ENCODE measurements around the gene NABP2.

NABP2 gene

GRCh38 chr12:56234746-56235436 lies 10.7 kb downstream of the NABP2 start:
- H3K27ac ChIP-seq: no peak overlapping the region
- no peak for TF ChIP-seq CTCF (IDR thresholded peaks at IDR 0.05)
- no peaks in the 10 kb centered on the region for H3K4me1 ChIP-seq

GRCh38 chr12:56236091-56236490 lies 11.9 kb downstream of the NABP2 start:
- H2AFZ ChIP-seq: no peak overlapping the region
- H3K9me3 ChIP-seq (ENCODE audit: control insufficient read depth, low read length): no peaks in the 10 kb centered on the region
- H3K27me3 ChIP-seq (ENCODE audit: control insufficient read depth, insufficient read depth, low read length): no peaks in the 10 kb centered on the region
- no peak overlapping the region for H3K9ac ChIP-seq
- H3K36me3 ChIP-seq (ENCODE audit: control insufficient read depth, insufficient read depth, low read length): no peaks in the 10 kb centered on the region
- no peak overlapping the region for H3K27ac ChIP-seq
- no peak overlapping the region for H3K4me3 ChIP-seq (ENCODE audit: low read depth, low read length)
- no peak overlapping the region for H3K4me2 ChIP-seq (ENCODE audit: low read length)
- H3K79me2 ChIP-seq: no peaks in the 10 kb centered on the region
- TF ChIP-seq CTCF (IDR thresholded peaks at IDR 0.05): no peak
- no peaks in the 10 kb centered on the region for H3K4me1 ChIP-seq

More at GRCh38 chr12:56234746-56235436, 10.7 kb downstream of the NABP2 start:
- H3K79me2 ChIP-seq: no peaks in the 10 kb centered on the region
- H2AFZ ChIP-seq: no peak overlapping the region
- no peak overlapping the region for H3K4me2 ChIP-seq (ENCODE audit: low read length)
- H3K9ac ChIP-seq: no peak overlapping the region
- no peaks in the 10 kb centered on the region for H3K9me3 ChIP-seq (ENCODE audit: control insufficient read depth, low read length)
- H3K4me3 ChIP-seq (ENCODE audit: low read depth, low read length): no peak overlapping the region
- H3K27me3 ChIP-seq (ENCODE audit: control insufficient read depth, insufficient read depth, low read length): no peaks in the 10 kb centered on the region
- no peaks in the 10 kb centered on the region for H3K36me3 ChIP-seq (ENCODE audit: control insufficient read depth, insufficient read depth, low read length)

GRCh38 chr12:56236985-56237384 lies 12.8 kb downstream of the NABP2 start:
- no peaks in the 10 kb centered on the region for H3K4me1 ChIP-seq
- no peaks in the 10 kb centered on the region for H3K79me2 ChIP-seq
- no peaks in the 10 kb centered on the region for H3K36me3 ChIP-seq (ENCODE audit: control insufficient read depth, insufficient read depth, low read length)
- no peaks in the 10 kb centered on the region for H3K27me3 ChIP-seq (ENCODE audit: control insufficient read depth, insufficient read depth, low read length)
- no peak overlapping the region for H3K27ac ChIP-seq
- no peak for TF ChIP-seq CTCF (IDR thresholded peaks at IDR 0.05)
- H3K4me2 ChIP-seq (ENCODE audit: low read length): no peak overlapping the region
- no peak overlapping the region for H3K4me3 ChIP-seq (ENCODE audit: low read depth, low read length)
- no peak overlapping the region for H3K9ac ChIP-seq
- no peak overlapping the region for H2AFZ ChIP-seq
- H3K9me3 ChIP-seq (ENCODE audit: control insufficient read depth, low read length): no peaks in the 10 kb centered on the region

GRCh38 chr12:56237552-56237951 lies 13.4 kb downstream of the NABP2 start:
- Histone ChIP-seq H3K4me1 (no peaks in the 10 kb centered on the region), H3K9me3 (ENCODE audit: control insufficient read depth, low read length) (no peaks in the 10 kb centered on the region), H3K9ac (no peak overlapping the region), H3K4me2 (ENCODE audit: low read length) (no peak overlapping the region), H3K36me3 (ENCODE audit: control insufficient read depth, insufficient read depth, low read length) (no peaks in the 10 kb centered on the region), H3K4me3 (ENCODE audit: low read depth, low read length) (no peak overlapping the region), H3K27me3 (ENCODE audit: control insufficient read depth, insufficient read depth, low read length) (no peaks in the 10 kb centered on the region), H3K79me2 (no peaks in the 10 kb centered on the region), H2AFZ (no peak overlapping the region), H3K27ac (no peak overlapping the region)
- no peak for TF ChIP-seq CTCF (IDR thresholded peaks at IDR 0.05)

All from parathyroid adenoma (tissue), 2 donors.